IPS-20b (cell line): ENCODE data around the gene CDKAL1.

Experiments
- H3K27ac ChIP-seq: one replicate; pipeline ENCODE4 v1.5.1; 2013; ENCODE audit warnings: low read length
- H3K27me3 ChIP-seq: 2 replicates; pipeline ENCODE4 v1.6.1; 2013; ENCODE audit warnings: mild to moderate bottlenecking, low read length, inconsistent platforms; ENCODE audit not compliant: insufficient read depth
- H3K36me3 ChIP-seq: 2 replicates; pipeline ENCODE4 v1.6.1; 2013; ENCODE audit warnings: low read depth, mild to moderate bottlenecking, inconsistent platforms, low read length, moderate library complexity; ENCODE audit not compliant: insufficient read depth
- H3K4me1 ChIP-seq: 2 replicates; pipeline ENCODE4 v1.6.1; 2013; ENCODE audit warnings: mild to moderate bottlenecking, control low read depth, inconsistent platforms, low read length, moderate library complexity; ENCODE audit not compliant: insufficient read depth
- H3K4me3 ChIP-seq: 2 replicates; pipeline ENCODE4 v1.5.1; 2013; ENCODE audit warnings: mild to moderate bottlenecking, low read length, inconsistent platforms
- H3K9ac ChIP-seq: 2 replicates; pipeline ENCODE4 v1.6.1; 2013; ENCODE audit warnings: low read depth, mild to moderate bottlenecking, inconsistent platforms, low read length, moderate library complexity
- H3K9me3 ChIP-seq: 2 replicates; pipeline ENCODE4 v1.6.1; 2013; ENCODE audit warnings: mild to moderate bottlenecking, low read depth, low read length, inconsistent platforms; ENCODE audit not compliant: insufficient read depth

Gene CDKAL1

DNA sequence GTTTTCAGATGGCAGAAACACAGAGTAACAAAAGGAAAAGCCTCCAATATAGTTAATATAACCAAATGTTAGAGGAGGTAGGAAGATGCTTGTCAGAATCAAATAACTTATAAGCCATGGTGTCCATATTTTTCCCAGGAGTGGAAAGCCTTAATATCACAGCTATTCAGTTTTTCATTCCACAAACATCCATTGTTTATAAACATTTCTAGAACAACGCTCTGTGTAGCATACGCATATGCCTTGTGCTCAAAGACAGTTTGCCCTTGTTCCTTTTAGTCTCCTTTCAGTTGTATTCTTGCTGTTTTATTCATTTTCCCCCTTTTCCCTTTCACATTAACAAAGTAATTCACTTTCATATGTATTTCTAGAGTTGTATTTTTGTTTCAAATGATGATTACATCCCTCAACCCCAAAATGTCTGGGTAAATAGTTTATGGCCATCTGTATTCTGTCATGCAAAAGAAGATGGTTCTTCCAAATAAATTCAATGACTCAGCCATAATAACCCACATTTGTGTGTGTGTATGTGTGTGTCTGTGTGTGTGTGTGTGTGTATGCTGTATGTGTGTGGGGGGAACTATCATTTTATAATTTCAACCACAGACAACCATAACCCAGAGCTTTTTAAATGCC, 603.6 kb downstream of the CDKAL1 start:
- Histone ChIP-seq H3K36me3 (no peaks in the 10 kb centered on the region), H3K27me3 (no peaks in the 10 kb centered on the region), H3K9ac (no peak overlapping the region), H3K4me1 (peaks cover 31% of the 10 kb centered on the region; the same call in 1 of the 2 replicates), H3K4me3 (no peak overlapping the region), H3K9me3 (no peaks in the 10 kb centered on the region), H3K27ac (no peak overlapping the region)

DNA sequence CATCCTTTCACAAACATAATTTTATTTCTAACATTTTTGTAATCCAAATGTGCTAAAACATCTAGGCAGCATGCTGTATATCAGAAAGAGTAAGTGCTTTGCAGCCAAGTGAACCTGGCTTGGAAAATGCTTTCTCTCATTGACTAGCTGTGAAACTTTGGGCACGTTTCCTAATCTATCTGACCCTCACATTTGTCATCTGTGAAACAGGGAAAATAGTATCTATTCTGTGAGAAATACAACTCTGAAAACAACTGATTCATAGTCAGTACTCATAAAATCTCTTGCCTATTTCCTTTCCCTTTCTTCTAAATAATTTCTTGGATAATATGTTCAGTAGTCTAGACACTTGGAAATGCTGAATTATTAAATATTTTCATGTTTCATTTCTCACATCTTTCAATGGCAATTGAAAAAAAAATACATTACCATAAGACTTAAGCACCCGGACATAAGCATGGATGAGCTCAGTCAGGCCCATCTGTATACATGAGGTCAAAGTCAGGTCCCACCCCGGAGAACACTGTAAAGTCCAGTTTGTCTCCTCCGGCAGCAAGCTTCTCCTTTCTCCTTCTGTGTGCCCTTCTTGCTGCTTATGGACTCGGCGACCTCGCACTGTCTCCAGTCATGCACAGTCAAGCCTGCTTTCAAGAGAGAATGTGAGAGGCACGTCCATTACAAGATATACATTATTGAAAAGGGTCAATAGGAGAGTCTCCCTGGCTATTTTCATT, 604.2 kb downstream of the CDKAL1 start:
- peaks cover 24% of the 10 kb centered on the region; the same call in 1 of the 2 replicates for H3K4me1 ChIP-seq
- no peak overlapping the region for H3K9ac ChIP-seq
- H3K27me3 ChIP-seq, result no peaks in the 10 kb centered on the region
- no peak overlapping the region for H3K4me3 ChIP-seq
- no peak overlapping the region for H3K27ac ChIP-seq
- H3K9me3 ChIP-seq, result no peaks in the 10 kb centered on the region
- no peaks in the 10 kb centered on the region for H3K36me3 ChIP-seq

DNA sequence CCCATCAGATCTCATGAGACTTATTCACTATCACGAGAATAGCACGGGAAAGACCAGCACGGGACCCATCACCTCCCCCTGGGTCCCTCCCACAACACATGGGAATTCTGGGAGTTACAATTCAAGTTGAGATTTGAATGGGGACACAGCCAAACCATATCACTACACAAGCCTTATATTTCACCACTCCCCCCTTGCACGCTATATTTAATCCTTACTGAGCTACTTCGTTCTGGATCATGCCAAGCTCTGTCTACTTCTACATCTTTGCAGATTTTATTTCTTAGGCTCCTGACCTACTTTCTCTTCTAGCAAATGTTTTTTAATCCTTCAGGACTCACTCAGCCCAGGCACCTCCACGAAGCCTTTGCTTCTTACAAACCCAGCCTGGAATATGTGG, 606.7 kb downstream of the CDKAL1 start:
- Histone ChIP-seq H3K9me3 (no peaks in the 10 kb centered on the region), H3K4me3 (no peak overlapping the region), H3K4me1 (peaks cover 14% of the 10 kb centered on the region; the same call in 1 of the 2 replicates), H3K27me3 (no peaks in the 10 kb centered on the region), H3K9ac (no peak overlapping the region), H3K27ac (no peak overlapping the region), H3K36me3 (no peaks in the 10 kb centered on the region)

DNA sequence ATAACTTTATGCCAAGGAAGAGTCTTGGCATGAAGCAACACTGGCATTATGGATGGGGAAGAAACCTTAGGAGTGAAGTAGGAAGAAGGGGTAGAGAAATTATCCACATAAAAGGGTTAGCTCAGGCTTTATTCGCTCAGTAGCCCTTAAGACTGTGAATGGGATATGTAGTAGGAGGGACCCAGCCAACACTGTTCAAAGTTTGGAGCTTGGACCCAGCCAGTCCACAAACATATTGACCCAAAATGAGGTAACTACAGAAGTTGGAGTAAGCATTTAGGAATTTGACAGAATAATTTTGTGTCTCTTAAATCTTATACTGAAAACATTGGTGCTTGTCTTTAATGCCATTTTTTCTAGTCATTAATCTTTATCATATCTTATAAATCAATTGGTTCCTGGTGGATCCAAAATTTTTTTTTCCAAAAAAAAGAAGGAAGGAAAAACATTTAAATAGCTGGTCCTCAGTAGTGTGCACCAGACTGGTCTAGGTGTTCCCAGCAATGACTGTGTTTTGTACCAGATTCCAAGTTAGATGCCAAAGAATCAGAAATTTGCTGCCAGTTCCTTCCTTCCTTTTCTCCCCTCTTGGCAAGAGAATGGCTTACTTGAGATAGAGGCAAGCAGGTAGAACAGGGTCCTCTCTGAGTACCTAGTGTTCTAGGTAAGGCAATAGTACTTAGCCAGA, 607.5 kb downstream of the CDKAL1 start:
- Histone ChIP-seq H3K9me3 (no peaks in the 10 kb centered on the region), H3K36me3 (no peaks in the 10 kb centered on the region), H3K9ac (no peak overlapping the region), H3K4me1 (peaks cover 10% of the 10 kb centered on the region; the same call in 1 of the 2 replicates), H3K4me3 (no peak overlapping the region), H3K27me3 (no peaks in the 10 kb centered on the region), H3K27ac (no peak overlapping the region)

DNA sequence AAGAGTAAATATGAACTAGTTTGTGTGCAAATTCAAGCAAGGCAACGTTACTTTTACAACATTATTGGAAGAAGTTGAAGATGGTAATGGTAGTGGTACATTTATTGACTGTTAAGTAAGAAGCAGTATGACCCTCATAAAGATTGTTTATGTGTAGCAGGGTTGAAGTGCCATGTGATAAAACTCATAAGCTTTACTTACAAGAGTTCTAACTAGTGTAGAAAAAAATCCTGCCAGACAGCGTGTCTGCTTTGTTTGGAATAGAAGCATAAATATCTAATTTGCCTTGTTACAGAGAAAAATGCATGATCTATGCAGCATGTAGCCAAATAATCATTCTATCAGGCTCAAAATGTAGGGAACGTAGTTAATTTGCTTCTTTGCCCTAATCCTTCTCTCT, 608.5 kb downstream of the CDKAL1 start:
- Histone ChIP-seq H3K4me1 (peaks cover 3% of the 10 kb centered on the region; the same call in 1 of the 2 replicates), H3K27ac (no peak overlapping the region), H3K9ac (no peak overlapping the region), H3K27me3 (no peaks in the 10 kb centered on the region), H3K36me3 (no peaks in the 10 kb centered on the region), H3K4me3 (no peak overlapping the region), H3K9me3 (no peaks in the 10 kb centered on the region)

DNA sequence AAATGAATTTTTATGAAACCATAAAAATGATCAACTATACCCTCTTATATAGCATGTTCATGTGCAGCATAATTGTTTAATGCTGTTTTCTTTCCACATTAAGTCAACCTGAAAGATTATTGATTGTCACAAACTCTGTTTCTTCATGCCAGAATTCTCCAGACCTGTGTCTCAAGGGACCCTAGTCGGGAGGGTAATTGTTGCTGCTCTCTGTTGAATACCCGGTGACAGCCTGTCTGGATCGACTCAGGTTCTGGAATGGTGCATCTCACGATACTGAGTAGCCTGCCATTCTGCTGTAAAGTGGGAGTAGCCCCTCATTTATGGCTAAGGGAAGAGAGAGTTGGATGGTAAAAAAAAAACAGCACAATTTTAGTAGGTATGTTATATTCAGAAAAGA, 609.4 kb downstream of the CDKAL1 start:
- Histone ChIP-seq H3K36me3 (no peaks in the 10 kb centered on the region), H3K27ac (no peak overlapping the region), H3K4me1 (no peaks in the 10 kb centered on the region), H3K9me3 (no peaks in the 10 kb centered on the region), H3K27me3 (no peaks in the 10 kb centered on the region), H3K4me3 (no peak overlapping the region), H3K9ac (no peak overlapping the region)

DNA sequence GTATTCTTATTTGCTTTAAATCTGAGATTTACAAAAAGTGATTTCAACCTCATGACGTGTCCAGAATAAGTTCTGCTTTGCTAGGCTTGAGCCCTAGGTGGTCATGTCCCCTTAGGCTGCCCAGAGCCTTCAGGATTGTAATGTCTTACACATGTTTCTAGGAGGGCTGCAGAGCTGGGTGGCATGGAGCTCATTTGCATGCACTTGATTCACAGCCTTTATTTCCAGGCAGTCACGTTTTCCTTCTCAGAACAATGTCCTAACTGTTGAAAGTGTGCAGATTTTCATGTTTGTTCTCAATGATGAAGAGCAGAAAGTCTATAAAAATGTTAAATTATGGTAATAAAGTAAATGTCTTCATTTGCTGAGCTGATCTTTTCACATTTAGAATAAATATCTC, 610.7 kb downstream of the CDKAL1 start:
- no peaks in the 10 kb centered on the region for H3K27me3 ChIP-seq
- no peak overlapping the region for H3K4me3 ChIP-seq
- H3K36me3 ChIP-seq, result no peaks in the 10 kb centered on the region
- H3K9me3 ChIP-seq, result no peaks in the 10 kb centered on the region
- H3K4me1 ChIP-seq, result no peaks in the 10 kb centered on the region
- no peak overlapping the region for H3K27ac ChIP-seq
- no peak overlapping the region for H3K9ac ChIP-seq

DNA sequence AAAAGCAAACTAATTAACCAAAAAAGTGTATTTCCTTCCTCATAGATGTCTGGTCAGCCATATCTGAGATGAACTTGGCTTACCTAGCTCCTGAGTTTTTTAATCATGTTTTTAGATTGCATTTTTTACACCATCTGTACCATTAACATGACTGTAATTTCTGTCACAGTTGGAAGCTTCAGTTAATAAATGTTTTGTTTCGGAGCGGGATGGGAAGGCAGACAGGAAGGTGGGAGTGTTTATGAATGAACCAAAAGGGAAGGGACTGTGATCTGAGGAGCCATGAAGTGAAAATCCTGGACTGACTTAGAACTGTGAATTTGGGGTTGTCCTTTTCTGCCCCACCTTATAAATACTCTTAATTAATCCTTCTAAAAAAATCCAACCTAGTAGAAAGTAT, 613.7 kb downstream of the CDKAL1 start:
- Histone ChIP-seq H3K4me1 (no peaks in the 10 kb centered on the region), H3K27ac (no peak overlapping the region), H3K4me3 (no peak overlapping the region), H3K36me3 (no peaks in the 10 kb centered on the region), H3K9ac (no peak overlapping the region), H3K27me3 (no peaks in the 10 kb centered on the region), H3K9me3 (no peaks in the 10 kb centered on the region)

DNA sequence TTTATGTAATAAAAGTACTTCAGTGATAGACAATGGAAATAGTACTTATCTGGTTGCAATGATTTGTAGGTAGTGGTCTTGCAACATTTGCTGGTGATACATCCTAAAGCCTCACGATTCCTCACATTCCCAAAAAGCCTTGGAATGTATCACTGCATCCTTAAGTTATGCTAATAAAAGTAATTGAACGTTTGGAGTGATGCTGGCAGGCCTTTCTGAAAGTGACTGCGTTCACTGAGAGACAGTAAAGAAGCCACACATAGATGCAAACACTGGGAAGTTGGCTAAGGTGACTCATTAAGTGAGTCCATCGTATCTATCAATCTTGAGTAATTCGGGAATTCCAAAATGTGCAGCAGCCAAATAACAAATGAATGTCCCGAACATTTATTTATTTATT, 615.2 kb downstream of the CDKAL1 start:
- Histone ChIP-seq H3K4me1 (no peaks in the 10 kb centered on the region), H3K27ac (no peak overlapping the region), H3K4me3 (no peak overlapping the region), H3K27me3 (no peaks in the 10 kb centered on the region), H3K9ac (no peak overlapping the region), H3K9me3 (no peaks in the 10 kb centered on the region), H3K36me3 (no peaks in the 10 kb centered on the region)

DNA sequence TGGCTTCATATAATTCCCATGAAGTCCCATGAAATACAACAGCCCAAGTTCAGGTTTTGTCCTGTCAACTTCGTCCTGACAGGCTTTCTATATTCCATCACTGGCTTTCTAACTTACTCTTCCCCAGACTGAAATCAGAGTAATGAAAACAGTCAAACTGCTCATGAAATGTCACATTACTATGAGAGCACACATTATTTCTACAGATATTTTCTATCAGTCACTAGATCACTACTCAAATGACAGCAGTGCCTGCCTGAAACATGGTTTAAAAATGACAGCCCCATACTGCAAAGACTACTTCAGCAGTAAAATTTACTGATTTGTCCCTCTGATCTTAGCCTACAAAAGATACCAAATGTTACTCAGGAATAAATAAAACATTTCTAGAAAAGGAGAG, 616.4 kb downstream of the CDKAL1 start:
- Histone ChIP-seq H3K9ac (no peak overlapping the region), H3K9me3 (no peaks in the 10 kb centered on the region), H3K36me3 (no peaks in the 10 kb centered on the region), H3K4me3 (no peak overlapping the region), H3K27ac (no peak overlapping the region), H3K4me1 (no peaks in the 10 kb centered on the region), H3K27me3 (no peaks in the 10 kb centered on the region)

DNA sequence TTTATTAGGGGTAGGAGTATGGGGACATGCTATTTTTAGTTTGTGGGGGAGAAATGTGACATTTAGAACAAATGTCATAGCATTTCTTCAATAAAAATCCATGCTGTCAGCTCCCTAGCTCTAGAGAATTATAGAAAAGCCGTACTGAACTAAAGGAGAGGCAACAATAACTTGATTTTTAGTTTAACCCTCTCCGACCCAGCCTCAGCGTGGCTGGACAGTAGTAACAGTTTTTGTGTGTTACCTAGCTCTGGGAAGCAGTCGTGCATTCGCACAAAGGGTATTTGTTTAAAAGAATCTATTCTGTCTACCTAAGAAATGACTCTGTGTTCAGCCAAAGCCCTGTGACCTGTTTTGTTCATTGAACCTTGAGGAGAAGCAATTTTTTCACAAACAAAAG, 616.9 kb downstream of the CDKAL1 start:
- no peak overlapping the region for H3K27ac ChIP-seq
- H3K36me3 ChIP-seq, result no peaks in the 10 kb centered on the region

DNA sequence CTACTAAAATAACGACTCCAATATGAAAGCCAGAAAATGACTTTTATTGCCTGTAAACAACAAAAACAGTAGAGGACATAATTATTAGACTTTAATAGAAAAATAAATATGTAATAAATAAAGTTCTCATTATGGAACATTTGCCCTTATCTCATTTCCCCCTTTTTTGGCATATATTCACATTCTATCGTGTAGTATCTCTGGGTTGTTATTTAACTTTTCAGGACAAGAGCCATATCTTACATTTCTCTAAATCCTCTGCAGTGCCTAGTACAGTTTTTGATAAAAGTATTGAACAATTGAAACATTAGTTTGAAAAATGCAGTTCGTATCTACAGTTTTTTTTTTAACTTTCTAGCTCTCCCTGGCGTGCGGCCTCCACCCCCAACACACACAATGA, 617.3 kb downstream of the CDKAL1 start:
- Histone ChIP-seq H3K4me1 (no peaks in the 10 kb centered on the region), H3K9ac (no peak overlapping the region), H3K27ac (no peak overlapping the region), H3K27me3 (no peaks in the 10 kb centered on the region), H3K9me3 (no peaks in the 10 kb centered on the region), H3K36me3 (no peaks in the 10 kb centered on the region), H3K4me3 (no peak overlapping the region)

More for the DNA sequence above, 616.9 kb downstream of the CDKAL1 start:
- Histone ChIP-seq H3K9ac (no peak overlapping the region), H3K4me1 (no peaks in the 10 kb centered on the region), H3K27me3 (no peaks in the 10 kb centered on the region), H3K4me3 (no peak overlapping the region), H3K9me3 (no peaks in the 10 kb centered on the region)
